OCI-LY1 (cell line): Measurements from ENCODE around the gene PRKCA.

Experiments used
- H2AFZ ChIP-seq: fragments of 200-600 bp; sonication (generic), shearing (Covaris generic); 2 replicates; pipeline ENCODE4 v1.6.0; 2014; ENCODE audit warnings: antibody characterized with exemption, mild to moderate bottlenecking, low read length
- H3F3A ChIP-seq: fragments of 200-600 bp; sonication (generic), shearing (Covaris generic); 2 replicates; pipeline ENCODE4 v1.6.0; 2014; ENCODE audit warnings: mild to moderate bottlenecking, antibody characterized with exemption, low read length, moderate library complexity; ENCODE audit not compliant: insufficient read depth
- H3K27ac ChIP-seq: fragments of 200-600 bp; sonication (generic); 2 replicates; pipeline ENCODE4 v1.5.1; 2014; ENCODE audit warnings: low read length, mixed run types, mild to moderate bottlenecking, low read depth; ENCODE audit not compliant: poor library complexity, severe bottlenecking
- H3K27me3 ChIP-seq: fragments of 200-600 bp; sonication (generic); 2 replicates; pipeline ENCODE4 v1.6.0; 2014; ENCODE audit warnings: antibody characterized with exemption, mild to moderate bottlenecking, low read length, moderate library complexity; ENCODE audit not compliant: insufficient read depth
- H3K36me3 ChIP-seq: fragments of 200-600 bp; sonication (generic); 2 replicates; pipeline ENCODE4 v1.6.1; 2014; ENCODE audit warnings: mild to moderate bottlenecking, antibody characterized with exemption, low read length, moderate library complexity, mixed read lengths; ENCODE audit not compliant: insufficient read depth
- H3K4me1 ChIP-seq: fragments of 200-600 bp; sonication (generic); 2 replicates; pipeline ENCODE4 v1.5.1; 2014; ENCODE audit warnings: mild to moderate bottlenecking, low read length, moderate library complexity; ENCODE audit not compliant: insufficient read depth, severe bottlenecking
- H3K4me2 ChIP-seq: fragments of 200-600 bp; sonication (generic), shearing (Covaris generic); 2 replicates; pipeline ENCODE4 v1.6.1; 2014; ENCODE audit warnings: low read length
- H3K4me3 ChIP-seq: fragments of 200-600 bp; sonication (generic); 2 replicates; pipeline ENCODE4 v1.5.1; 2014; ENCODE audit warnings: low read length, low read depth, mild to moderate bottlenecking, mixed read lengths; ENCODE audit not compliant: poor library complexity, severe bottlenecking
- H3K79me2 ChIP-seq: fragments of 200-600 bp; shearing (Covaris generic); 2 replicates; pipeline ENCODE4 v1.6.1; 2016; ENCODE audit warnings: mixed run types, low read length, mixed read lengths; ENCODE audit not compliant: insufficient read depth
- H3K9ac ChIP-seq: fragments of 200-600 bp; sonication (generic), shearing (Covaris generic); 2 replicates; pipeline ENCODE4 v1.6.1; 2014; ENCODE audit warnings: mild to moderate bottlenecking, low read length, mixed read lengths
- H3K9me2 ChIP-seq: fragments of 200-600 bp; sonication (generic), shearing (Covaris generic); 2 replicates; pipeline ENCODE4 v1.6.1; 2014; ENCODE audit warnings: low read depth, mild to moderate bottlenecking, low read length, mixed read lengths
- H3K9me3 ChIP-seq: fragments of 200-600 bp; shearing (Covaris generic); 2 replicates; pipeline ENCODE4 v1.6.1; 2014; ENCODE audit warnings: low read length, mixed read lengths
- H4K20me1 ChIP-seq: fragments of 200-600 bp; sonication (generic), shearing (Covaris generic); 2 replicates; pipeline ENCODE4 v1.6.0; 2016; ENCODE audit warnings: mild to moderate bottlenecking, low read length; ENCODE audit not compliant: insufficient read depth
- CTCF ChIP-seq: fragments of 200-600 bp; sonication (generic), shearing (Covaris generic); IDR thresholded peaks from 2 replicates; pipeline ENCODE4 v1.5.1; 2017; ENCODE audit warnings: mild to moderate bottlenecking, antibody characterized with exemption, low read length, moderate library complexity, mixed read lengths
- EZH2 ChIP-seq: fragments of 200-600 bp; sonication (generic), shearing (Covaris generic); IDR thresholded peaks from 2 replicates; pipeline ENCODE4 v1.8.0; 2017; ENCODE audit warnings: borderline replicate concordance, mixed run types, mild to moderate bottlenecking, antibody characterized with exemption, low read length, moderate library complexity, mixed read lengths

The PRKCA gene

GRCh38 chr17:66647391-66647983 is 345.1 kb downstream of the PRKCA start:
- Histone ChIP-seq H3K27ac (no peak overlapping the region), H3K4me1 (peaks cover 6% of the 10 kb centered on the region), H2AFZ (no peak overlapping the region), H3K79me2 (no peaks in the 10 kb centered on the region), H3K4me3 (no peak overlapping the region), H3K9me3 (no peaks in the 10 kb centered on the region), H4K20me1 (no peaks in the 10 kb centered on the region), H3K9me2 (no peaks in the 10 kb centered on the region), H3F3A (no peaks in the 10 kb centered on the region), H3K9ac (no peak overlapping the region), H3K36me3 (peaks cover 21% of the 10 kb centered on the region), H3K4me2 (no peak overlapping the region), H3K27me3 (no peaks in the 10 kb centered on the region)
- no peak for TF ChIP-seq CTCF
- no peak for TF ChIP-seq EZH2

- no peak for TF ChIP-seq EZH2
- TF ChIP-seq CTCF = no peak
- H3K9ac ChIP-seq = no peak overlapping the region
- H3K27ac ChIP-seq = no peak overlapping the region
- no peaks in the 10 kb centered on the region for H3F3A ChIP-seq
- H3K27me3 ChIP-seq = no peaks in the 10 kb centered on the region
- no peaks in the 10 kb centered on the region for H4K20me1 ChIP-seq
- no peak overlapping the region for H2AFZ ChIP-seq
- H3K4me2 ChIP-seq = no peak overlapping the region
- H3K9me3 ChIP-seq = no peaks in the 10 kb centered on the region
- H3K36me3 ChIP-seq = peaks cover 14% of the 10 kb centered on the region
- no peaks in the 10 kb centered on the region for H3K79me2 ChIP-seq
- peaks cover 6% of the 10 kb centered on the region for H3K4me1 ChIP-seq
- no peak overlapping the region for H3K4me3 ChIP-seq
- H3K9me2 ChIP-seq = no peaks in the 10 kb centered on the region
These were observed 347.6 kb downstream of the PRKCA start for GRCh38 chr17:66649818-66650543.

GRCh38 chr17:66650544-66650877 is 348.1 kb downstream of the PRKCA start:
- H3K9me2 ChIP-seq = no peaks in the 10 kb centered on the region
- H3K4me3 ChIP-seq = no peak overlapping the region
- no peak overlapping the region for H3K4me2 ChIP-seq
- H3K27ac ChIP-seq = no peak overlapping the region
- no peak overlapping the region for H3K9ac ChIP-seq
- H3K36me3 ChIP-seq = peaks cover 9% of the 10 kb centered on the region
- H3F3A ChIP-seq = no peaks in the 10 kb centered on the region
- TF ChIP-seq EZH2 (no peak), CTCF (no peak)
- no peaks in the 10 kb centered on the region for H3K9me3 ChIP-seq
- H3K4me1 ChIP-seq = peaks cover 6% of the 10 kb centered on the region
- no peak overlapping the region for H2AFZ ChIP-seq
- H3K79me2 ChIP-seq = no peaks in the 10 kb centered on the region
- no peaks in the 10 kb centered on the region for H4K20me1 ChIP-seq
- H3K27me3 ChIP-seq = no peaks in the 10 kb centered on the region
